Ovary (tissue), 3 donors: ENCODE data around the gene TNFSF12.

Experiments
- CTCF ChIP-seq, 3 donors: fragments of 450-650 bp in 2 of 3; fragments of 200-600 bp in 1 of 3; IDR thresholded peaks; one replicate each; pipeline versions ENCODE4 v1.5.1 to v1.8.0; 2016 to 2022; ENCODE audit warnings: antibody characterized with exemption in 3 of 3, mild to moderate bottlenecking in 1 of 3
- POLR2A ChIP-seq: fragments of 450-650 bp; IDR thresholded peaks from one replicate; pipeline ENCODE4 v1.6.1; 2017; ENCODE audit warnings: antibody characterized with exemption, mild to moderate bottlenecking, moderate library complexity
- donor health status: DM: no; HTN: no; CAD: no.

GRCh38 chr17:7499161-7499560, 49.7 kb upstream of the TNFSF12 start:
- TF ChIP-seq CTCF (IDR thresholded peaks at IDR 0.05) (no peak), POLR2A (no peak)
